Sigmoid colon (tissue), 4 donors: Measurements from ENCODE around the gene SLC35F6.

ENCODE experiments used
- CTCF ChIP-seq, 4 experiments: fragments of 450-650 bp in 3 of 4; fragments of 200-600 bp in 1 of 4; IDR thresholded peaks; one replicate each; pipeline ENCODE4 v1.5.1; 2016 to 2019; ENCODE audit warnings: antibody characterized with exemption in 4 of 4, mild to moderate bottlenecking in 3 of 4, moderate library complexity in 2 of 4
- EP300 ChIP-seq, 4 donors: sonication (generic); formaldehyde crosslinking; IDR thresholded peaks; one replicate each; pipeline ENCODE4 v1.6.1; 2017; ENCODE audit warnings: antibody characterized with exemption in 4 of 4
- POLR2A ChIP-seq, 2 donors: fragments of 450-650 bp; IDR thresholded peaks; one replicate each; pipeline ENCODE4 v1.6.1; 2016; ENCODE audit warnings: antibody characterized with exemption in 2 of 2, mild to moderate bottlenecking in 2 of 2, moderate library complexity in 2 of 2
- POLR2AphosphoS5 ChIP-seq, 4 donors: sonication (generic); formaldehyde crosslinking; IDR thresholded peaks; one replicate each; pipeline ENCODE4 v1.6.1; 2017; ENCODE audit warnings: antibody characterized with exemption in 4 of 4

GRCh38 chr2:26727641-26728561 is 36.2 kb upstream of the SLC35F6 start:
- no peak for TF ChIP-seq POLR2A (IDR thresholded peaks at IDR 0.05)
- TF ChIP-seq CTCF (IDR thresholded peaks at IDR 0.05), result no peak
- TF ChIP-seq EP300 (IDR thresholded peaks at IDR 0.05), result no peak
- TF ChIP-seq POLR2AphosphoS5 (IDR thresholded peaks at IDR 0.05), result no peak
